ENCODE data around the gene GLRA1.
A peak's percentile ranks its signal among the peaks of the same experiment; 100 is the strongest.
"Not testable (repeated sequence)": the region's sequence is repeated elsewhere in the genome, so short reads cannot be mapped to it uniquely, and the experiment has no call there.

The GLRA1 gene

GRCh38 chr5:151800532-151800931, 124.1 kb downstream of the GLRA1 start:
- peaks cover 87% of the 10 kb centered on the region for H3K36me3 Mint-ChIP-seq (ENCODE audit: low read depth)
- H3K27ac Mint-ChIP-seq: peak overlapping the region; percentile 77
- no peaks in the 10 kb centered on the region for H3K9me3 Mint-ChIP-seq
- no peaks in the 10 kb centered on the region for H3K27me3 Mint-ChIP-seq
- peaks cover 60% of the 10 kb centered on the region for H3K4me1 Mint-ChIP-seq (ENCODE audit: low read depth)
- no peak overlapping the region for H3K4me3 Mint-ChIP-seq

DNA sequence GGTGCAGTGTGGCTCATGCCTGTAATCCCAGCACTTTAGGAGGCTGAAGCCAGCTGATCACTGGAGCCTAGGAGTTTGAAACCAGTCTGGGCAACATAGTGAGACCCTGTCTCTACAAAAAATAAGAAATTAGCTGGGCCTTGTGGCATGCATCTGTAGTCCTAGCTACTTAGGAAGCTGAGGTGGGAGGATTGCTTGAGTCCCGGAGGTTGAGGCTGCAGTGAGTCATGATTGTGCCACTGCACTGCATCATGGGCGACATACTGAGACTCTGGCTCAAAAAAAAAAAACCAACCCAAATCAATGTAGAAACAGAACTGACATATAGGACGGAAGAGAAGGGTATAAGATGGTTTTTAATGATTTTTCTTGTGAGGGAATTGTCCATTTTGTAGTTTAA, 125.2 kb downstream of the GLRA1 start:
- Mint-ChIP-seq H3K27ac (peak overlapping the region; percentile 62), H3K36me3 (ENCODE audit: low read depth) (peaks cover 86% of the 10 kb centered on the region), H3K4me1 (ENCODE audit: low read depth) (peaks cover 49% of the 10 kb centered on the region), H3K9me3 (no peaks in the 10 kb centered on the region), H3K4me3 (no peak overlapping the region), H3K27me3 (no peaks in the 10 kb centered on the region)

DNA sequence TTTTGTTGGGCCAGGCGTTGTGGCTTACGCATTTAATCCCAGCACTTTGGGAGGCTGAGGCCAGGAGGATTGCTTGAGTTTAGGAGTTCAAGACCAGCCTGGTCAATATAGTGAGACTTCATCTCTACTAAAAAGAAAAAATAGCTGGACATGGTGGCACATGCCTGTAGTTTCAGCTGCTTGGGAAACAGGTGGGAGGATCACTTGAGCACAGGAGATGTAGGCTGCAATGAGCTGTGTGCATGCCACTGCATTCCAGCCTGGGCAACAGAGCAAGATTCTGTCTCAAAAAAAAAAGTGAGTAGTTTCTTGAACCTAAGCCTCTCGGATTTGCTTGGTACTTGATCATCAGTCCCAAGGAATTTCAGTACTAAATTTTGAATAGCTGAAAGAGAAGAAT, 126.0 kb downstream of the GLRA1 start:
- Mint-ChIP-seq H3K4me3 (no peak overlapping the region), H3K27ac (peak overlapping the region; percentile 33), H3K27me3 (no peaks in the 10 kb centered on the region), H3K4me1 (ENCODE audit: low read depth) (peaks cover 42% of the 10 kb centered on the region), H3K9me3 (no peaks in the 10 kb centered on the region), H3K36me3 (ENCODE audit: low read depth) (peaks cover 86% of the 10 kb centered on the region)

- H3K4me3 Mint-ChIP-seq: no peak overlapping the region
- H3K4me1 Mint-ChIP-seq (ENCODE audit: low read depth): peaks cover 32% of the 10 kb centered on the region
- no peaks in the 10 kb centered on the region for H3K9me3 Mint-ChIP-seq
- H3K27ac Mint-ChIP-seq: no peak overlapping the region
- H3K36me3 Mint-ChIP-seq (ENCODE audit: low read depth): peaks cover 94% of the 10 kb centered on the region
- no peaks in the 10 kb centered on the region for H3K27me3 Mint-ChIP-seq
These were observed 129.2 kb downstream of the GLRA1 start for GRCh38 chr5:151795426-151795825.

DNA sequence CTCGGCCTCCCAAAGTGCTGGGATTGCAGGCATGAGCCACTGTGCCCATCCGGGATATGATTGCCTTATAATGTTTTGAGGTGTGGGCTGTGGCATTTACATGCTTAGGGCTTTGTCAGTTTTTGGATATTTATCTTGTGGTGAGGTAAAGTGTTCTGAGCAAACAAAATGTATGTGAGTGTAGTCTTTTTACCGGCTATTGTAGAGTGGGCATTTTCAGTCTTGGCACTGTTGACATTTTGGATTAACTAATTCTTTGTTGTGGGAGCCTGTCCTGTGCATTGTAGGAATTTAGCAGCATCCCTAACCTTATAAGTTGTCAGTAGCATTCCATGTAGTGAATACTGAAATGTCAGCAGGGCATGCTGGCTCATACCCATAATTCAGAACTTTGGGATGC, 131.3 kb downstream of the GLRA1 start:
- H3K4me1 Mint-ChIP-seq (ENCODE audit: low read depth): peaks cover 15% of the 10 kb centered on the region
- peaks cover 91% of the 10 kb centered on the region for H3K36me3 Mint-ChIP-seq (ENCODE audit: low read depth)
- no peak overlapping the region for H3K27ac Mint-ChIP-seq
- H3K4me3 Mint-ChIP-seq: no peak overlapping the region
- H3K27me3 Mint-ChIP-seq: no peaks in the 10 kb centered on the region
- no peaks in the 10 kb centered on the region for H3K9me3 Mint-ChIP-seq

DNA sequence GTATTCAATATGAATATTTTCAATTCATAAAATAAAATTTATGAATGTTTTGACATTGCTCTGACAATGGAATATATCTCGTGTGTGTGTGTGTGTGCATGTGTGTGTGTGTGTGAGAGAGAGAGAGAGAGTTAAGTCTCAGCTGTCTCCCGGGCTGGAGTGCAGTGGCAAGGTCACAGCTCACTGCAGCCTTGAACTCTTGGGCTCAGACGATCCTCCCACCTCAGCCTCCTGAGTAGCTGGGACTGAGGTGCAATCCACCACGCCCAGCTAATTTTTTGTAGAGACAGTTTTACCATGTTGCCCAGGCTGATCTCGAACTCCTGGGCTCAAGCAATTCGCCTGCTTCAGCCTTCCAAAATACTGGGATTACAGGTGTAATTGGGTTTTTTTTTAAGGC, 136.8 kb downstream of the GLRA1 start:
- Mint-ChIP-seq H3K4me3 (no peak overlapping the region), H3K4me1 (ENCODE audit: low read depth) (peaks cover 40% of the 10 kb centered on the region), H3K27ac (no peak overlapping the region), H3K9me3 (no peaks in the 10 kb centered on the region), H3K27me3 (no peaks in the 10 kb centered on the region), H3K36me3 (ENCODE audit: low read depth) (peaks cover 73% of the 10 kb centered on the region)

DNA sequence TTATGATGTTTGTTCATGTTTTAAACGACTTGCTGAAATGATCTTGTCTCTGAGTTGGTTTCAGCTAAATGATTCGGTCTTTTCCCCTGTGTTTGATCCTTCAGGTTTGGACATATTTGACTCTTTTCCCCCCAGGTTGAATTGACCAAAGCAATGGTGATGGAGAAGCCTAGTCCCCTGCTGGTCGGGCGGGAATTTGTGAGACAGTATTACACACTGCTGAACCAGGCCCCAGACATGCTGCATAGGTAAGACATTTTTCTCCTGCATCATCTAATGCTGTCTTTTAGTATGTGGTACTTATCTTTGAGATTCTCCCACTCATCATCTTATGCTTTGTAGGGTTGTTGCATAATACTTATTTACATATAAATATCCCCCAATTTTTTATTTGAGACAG, 138.2 kb downstream of the GLRA1 start:
- Mint-ChIP-seq H3K4me3 (no peak overlapping the region), H3K27me3 (no peaks in the 10 kb centered on the region), H3K36me3 (ENCODE audit: low read depth) (peaks cover 66% of the 10 kb centered on the region), H3K4me1 (ENCODE audit: low read depth) (peaks cover 52% of the 10 kb centered on the region), H3K27ac (peak overlapping the region; percentile 26), H3K9me3 (no peaks in the 10 kb centered on the region)

GRCh38 chr5:151784141-151784540, 140.5 kb downstream of the GLRA1 start:
- Mint-ChIP-seq H3K4me3 (no peak overlapping the region), H3K36me3 (ENCODE audit: low read depth) (peaks cover 56% of the 10 kb centered on the region), H3K4me1 (ENCODE audit: low read depth) (peaks cover 73% of the 10 kb centered on the region), H3K9me3 (no peaks in the 10 kb centered on the region), H3K27me3 (no peaks in the 10 kb centered on the region), H3K27ac (peak overlapping the region; percentile 52)

- not testable (repeated sequence) for H3K4me3 Mint-ChIP-seq, H3K9me3 Mint-ChIP-seq, H3K27me3 Mint-ChIP-seq
- H3K27ac Mint-ChIP-seq: peak overlapping the region; percentile 55
- H3K36me3 Mint-ChIP-seq (ENCODE audit: low read depth): peaks cover 57% of the 10 kb centered on the region
- peaks cover 76% of the 10 kb centered on the region for H3K4me1 Mint-ChIP-seq (ENCODE audit: low read depth)
These were observed 141.0 kb downstream of the GLRA1 start for GRCh38 chr5:151783664-151784063.

- Mint-ChIP-seq H3K4me1 (ENCODE audit: low read depth) (peaks cover 91% of the 10 kb centered on the region), H3K27me3 (no peaks in the 10 kb centered on the region), H3K4me3 (no peak overlapping the region), H3K36me3 (ENCODE audit: low read depth) (peaks cover 59% of the 10 kb centered on the region), H3K27ac (peak overlapping the region; percentile 62), H3K9me3 (no peaks in the 10 kb centered on the region)
These were observed 143.4 kb downstream of the GLRA1 start for GRCh38 chr5:151781201-151781600.

DNA sequence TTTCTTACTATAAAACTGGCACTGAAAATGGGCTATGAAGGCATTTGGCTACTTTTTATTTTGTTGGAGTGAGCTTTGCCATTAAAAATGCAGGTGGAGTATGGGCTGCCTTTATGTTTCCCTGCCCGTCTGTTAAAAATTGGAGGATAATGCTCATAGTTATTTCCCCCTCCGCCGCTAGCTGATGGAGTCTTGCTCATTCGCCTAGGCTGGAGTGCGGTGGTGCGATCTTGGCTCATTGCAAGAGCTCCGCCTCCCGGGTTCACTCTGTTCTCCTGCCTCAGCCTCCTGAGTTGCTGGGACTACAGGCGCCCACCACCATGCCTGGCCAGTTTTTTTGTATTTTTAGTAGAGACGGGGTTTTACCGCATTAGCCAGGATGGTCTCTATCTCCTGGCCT, 144.3 kb downstream of the GLRA1 start:
- H3K9me3 Mint-ChIP-seq: no peaks in the 10 kb centered on the region
- no peak overlapping the region for H3K27ac Mint-ChIP-seq
- peaks cover 91% of the 10 kb centered on the region for H3K4me1 Mint-ChIP-seq (ENCODE audit: low read depth)
- H3K36me3 Mint-ChIP-seq (ENCODE audit: low read depth): peaks cover 58% of the 10 kb centered on the region
- H3K27me3 Mint-ChIP-seq: no peaks in the 10 kb centered on the region
- peak overlapping the region; percentile 25 for H3K4me3 Mint-ChIP-seq

DNA sequence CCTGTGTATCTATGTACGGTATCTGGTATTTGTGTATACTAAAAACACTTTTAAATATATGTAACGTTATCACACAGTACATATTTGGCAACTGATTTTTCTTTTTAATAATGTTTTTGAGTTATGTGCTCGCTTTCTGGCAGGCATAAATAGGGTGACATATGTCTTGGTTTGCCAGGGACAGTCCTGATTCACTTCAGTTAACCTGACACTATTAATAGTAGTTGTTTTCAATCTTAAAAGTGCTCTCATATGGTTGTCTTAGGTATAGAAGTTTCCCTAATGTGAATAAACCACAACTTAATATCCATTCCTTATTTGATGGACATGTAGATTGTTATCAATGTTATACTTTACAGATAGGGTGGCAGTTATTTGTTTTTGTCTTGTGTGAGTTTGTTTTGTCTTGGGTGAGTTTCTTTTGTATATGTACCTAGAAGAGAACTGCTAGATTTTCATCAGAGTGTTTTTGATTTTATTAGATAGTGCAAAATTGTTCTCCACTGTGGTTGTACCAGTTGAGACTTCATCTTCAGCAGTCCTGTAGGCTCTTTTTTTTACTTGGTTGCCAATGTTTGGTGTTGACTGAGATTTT, 145.0 kb downstream of the GLRA1 start:
- H3K4me3 Mint-ChIP-seq: no peak overlapping the region
- H3K4me1 Mint-ChIP-seq (ENCODE audit: low read depth): peaks cover 93% of the 10 kb centered on the region
- peak overlapping the region; percentile 21 for H3K27ac Mint-ChIP-seq
- H3K36me3 Mint-ChIP-seq (ENCODE audit: low read depth): peaks cover 60% of the 10 kb centered on the region
- H3K9me3 Mint-ChIP-seq: no peaks in the 10 kb centered on the region
- no peaks in the 10 kb centered on the region for H3K27me3 Mint-ChIP-seq

DNA sequence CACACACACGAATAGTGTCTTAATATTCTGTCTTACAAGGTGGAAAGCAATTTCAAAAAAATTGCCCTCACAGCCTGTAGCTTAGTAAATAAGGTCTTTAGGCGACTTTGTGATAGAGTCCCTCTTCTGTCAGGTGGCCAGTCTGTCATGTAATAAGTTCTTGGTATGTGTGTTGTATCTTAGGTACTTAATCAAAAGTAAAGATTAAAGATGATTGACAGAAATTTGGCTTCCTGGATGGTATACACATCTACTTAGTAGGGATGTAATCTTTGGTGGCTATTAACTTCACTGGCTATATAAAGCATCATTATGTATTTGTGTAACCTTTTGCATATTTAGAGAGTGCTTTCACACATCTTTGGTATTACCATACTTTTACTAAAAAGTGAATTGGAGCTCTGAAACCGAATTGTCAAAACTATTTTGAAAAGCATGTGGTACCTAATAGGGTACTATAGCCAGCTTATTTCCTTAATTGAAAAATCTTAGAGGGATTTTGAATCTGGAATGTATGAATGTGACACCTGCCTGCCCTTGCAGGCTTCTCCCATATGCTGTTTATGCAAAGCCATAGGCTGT, 149.5 kb downstream of the GLRA1 start:
- Mint-ChIP-seq H3K27me3 (no peaks in the 10 kb centered on the region), H3K27ac (no peak overlapping the region), H3K9me3 (no peaks in the 10 kb centered on the region), H3K4me1 (ENCODE audit: low read depth) (peaks cover 69% of the 10 kb centered on the region), H3K36me3 (ENCODE audit: low read depth) (peaks cover 66% of the 10 kb centered on the region), H3K4me3 (peak overlapping the region; percentile 87)

GRCh38 chr5:151773951-151774350, 150.7 kb downstream of the GLRA1 start:
- H3K36me3 Mint-ChIP-seq (ENCODE audit: low read depth): peaks cover 55% of the 10 kb centered on the region
- no peaks in the 10 kb centered on the region for H3K9me3 Mint-ChIP-seq
- peak overlapping the region; percentile 87 for H3K4me3 Mint-ChIP-seq
- H3K4me1 Mint-ChIP-seq (ENCODE audit: low read depth): peaks cover 63% of the 10 kb centered on the region
- peak overlapping the region; percentile 72 for H3K27ac Mint-ChIP-seq
- no peaks in the 10 kb centered on the region for H3K27me3 Mint-ChIP-seq

DNA sequence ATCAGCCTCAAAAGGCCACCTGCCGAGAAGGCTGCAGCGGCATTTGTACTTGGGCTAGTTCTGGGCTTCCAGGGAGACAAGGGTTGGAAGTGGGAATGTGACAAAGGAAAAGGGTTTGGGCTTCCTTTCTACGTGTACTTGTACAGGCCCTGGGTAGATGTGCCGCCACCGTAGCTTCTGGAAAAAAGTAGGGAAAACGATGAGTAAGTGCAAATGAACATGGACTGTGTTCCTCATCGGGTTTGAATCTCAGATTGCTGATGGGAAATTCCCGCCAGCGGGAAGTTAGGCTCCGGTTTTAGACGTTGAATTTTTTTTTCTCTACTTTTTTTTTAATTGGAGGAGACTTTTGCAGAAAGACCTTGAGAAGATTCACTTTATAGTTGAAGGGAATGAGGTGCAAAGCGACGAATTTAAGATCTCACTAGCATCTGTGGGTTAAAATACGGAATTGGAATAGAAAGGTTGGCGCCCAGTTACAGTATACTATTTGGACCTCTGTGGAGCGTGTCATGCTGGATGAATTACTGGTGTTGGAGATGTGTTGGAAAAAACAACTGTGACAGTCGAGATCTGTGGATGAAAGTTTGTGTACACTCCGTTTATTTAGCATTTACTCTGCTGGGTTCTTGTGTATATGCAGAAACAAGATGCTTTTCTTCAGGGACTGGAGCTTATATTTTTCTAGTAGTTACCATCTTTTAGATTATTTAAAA, 151.6 kb downstream of the GLRA1 start:
- Mint-ChIP-seq H3K27ac (peak overlapping the region; percentile 77), H3K4me1 (ENCODE audit: low read depth) (peaks cover 56% of the 10 kb centered on the region), H3K4me3 (peak overlapping the region; percentile 87), H3K9me3 (no peaks in the 10 kb centered on the region), H3K36me3 (ENCODE audit: low read depth) (peaks cover 49% of the 10 kb centered on the region), H3K27me3 (no peaks in the 10 kb centered on the region)
